H9 (cell line): Measurements from ENCODE around the gene RRBP1. TPM values are rescaled to one million over a fixed set of nuclear protein-coding genes. Genes with fewer than 3 reads are reported as not detected.

ENCODE experiments used
- DNase-seq: peaks from one replicate; pipeline ENCODE4 v3.0.0-alpha.2; 2017
- H2AFZ ChIP-seq: one replicate; pipeline ENCODE4 v1.6.1; 2013; ENCODE audit warnings: mild to moderate bottlenecking, low read length, control low read depth, moderate library complexity
- H2AK5ac ChIP-seq: 2 replicates; pipeline ENCODE4 v1.6.1; 2013; ENCODE audit warnings: low read length, control low read depth, mixed read lengths; ENCODE audit not compliant: insufficient read length
- H2BK120ac ChIP-seq: one replicate; pipeline ENCODE4 v1.6.1; 2013; ENCODE audit warnings: low read depth, mild to moderate bottlenecking, low read length, control low read depth, inconsistent platforms; ENCODE audit not compliant: poor library complexity, severe bottlenecking
- H2BK12ac ChIP-seq: 2 replicates; pipeline ENCODE4 v1.6.1; 2013; ENCODE audit warnings: low read length, control low read depth, mixed read lengths, low read depth; ENCODE audit not compliant: insufficient read length
- H2BK15ac ChIP-seq: 2 replicates; pipeline ENCODE4 v1.6.1; 2013; ENCODE audit warnings: low read depth, low read length, control low read depth
- H2BK20ac ChIP-seq: one replicate; pipeline ENCODE4 v1.6.1; 2013; ENCODE audit warnings: low read depth, mild to moderate bottlenecking, low read length, control low read depth, inconsistent platforms; ENCODE audit not compliant: poor library complexity, severe bottlenecking
- H2BK5ac ChIP-seq: 2 replicates; pipeline ENCODE4 v1.6.1; 2013; ENCODE audit warnings: low read length, control low read depth, mixed read lengths; ENCODE audit not compliant: insufficient read length
- H3K14ac ChIP-seq: 2 replicates; pipeline ENCODE4 v1.6.1; 2013; ENCODE audit warnings: low read length, control low read depth; ENCODE audit not compliant: insufficient read depth
- H3K18ac ChIP-seq: 2 replicates; pipeline ENCODE4 v1.6.1; 2013; ENCODE audit warnings: low read depth, mild to moderate bottlenecking, mixed read lengths, low read length, control low read depth; ENCODE audit not compliant: insufficient read length
- H3K23ac ChIP-seq: 2 replicates; pipeline ENCODE4 v1.6.1; 2013; ENCODE audit warnings: low read length, control low read depth, mixed read lengths, low read depth; ENCODE audit not compliant: insufficient read length
- H3K23me2 ChIP-seq: 2 replicates; pipeline ENCODE4 v1.6.1; 2013; ENCODE audit warnings: low read depth, mild to moderate bottlenecking, mixed read lengths, low read length, control low read depth; ENCODE audit not compliant: insufficient read length, poor library complexity, severe bottlenecking
- H3K27ac ChIP-seq: 2 replicates; pipeline ENCODE4 v1.5.1; 2013; ENCODE audit warnings: low read length, control low read depth, mixed read lengths, low read depth; ENCODE audit not compliant: insufficient read length
- H3K27me3 ChIP-seq: 2 replicates; pipeline ENCODE4 v1.6.1; 2013; ENCODE audit warnings: low read length, control low read depth, inconsistent platforms; ENCODE audit not compliant: insufficient read depth
- H3K4ac ChIP-seq: 2 replicates; pipeline ENCODE4 v1.6.1; 2013; ENCODE audit warnings: low read depth, mild to moderate bottlenecking, control low read depth, inconsistent platforms, low read length, moderate library complexity
- H3K4me1 ChIP-seq: 2 replicates; pipeline ENCODE4 v1.6.1; 2013; ENCODE audit warnings: low read length, control low read depth, inconsistent platforms; ENCODE audit not compliant: insufficient read depth
- H3K4me2 ChIP-seq: 2 replicates; pipeline ENCODE4 v1.6.1; 2013; ENCODE audit warnings: low read length, control low read depth, mixed read lengths; ENCODE audit not compliant: insufficient read length, insufficient read depth
- H3K56ac ChIP-seq: 2 replicates; pipeline ENCODE4 v1.6.1; 2013; ENCODE audit warnings: low read depth, mild to moderate bottlenecking, mixed read lengths, low read length, control low read depth; ENCODE audit not compliant: insufficient read length
- H3K79me1 ChIP-seq: 2 replicates; pipeline ENCODE4 v1.6.1; 2013; ENCODE audit warnings: low read depth, mild to moderate bottlenecking, moderate library complexity, low read length, control low read depth, inconsistent platforms; ENCODE audit not compliant: insufficient read depth, poor library complexity, severe bottlenecking
- H3K79me2 ChIP-seq: 2 replicates; pipeline ENCODE4 v1.6.1; 2013; ENCODE audit warnings: low read length, control low read depth, inconsistent platforms; ENCODE audit not compliant: insufficient read depth
- H3K9ac ChIP-seq: 2 replicates; pipeline ENCODE4 v1.6.1; 2013; ENCODE audit warnings: low read length, control low read depth, mixed read lengths; ENCODE audit not compliant: insufficient read length; ENCODE audit errors: extremely low read depth
- H3K9me3 ChIP-seq: one replicate; pipeline ENCODE4 v1.6.1; 2013; ENCODE audit warnings: low read depth, low read length, inconsistent platforms; ENCODE audit not compliant: control insufficient read depth
- H3T11ph ChIP-seq: one replicate; pipeline ENCODE4 v1.6.1; 2013; ENCODE audit warnings: mild to moderate bottlenecking, low read length, control low read depth, inconsistent platforms
- H4K20me1 ChIP-seq: one replicate; pipeline ENCODE4 v1.6.1; 2013; ENCODE audit not compliant: control insufficient read depth, insufficient read length, insufficient read depth
- H4K5ac ChIP-seq: 2 replicates; pipeline ENCODE4 v1.6.1; 2013; ENCODE audit warnings: low read depth, mild to moderate bottlenecking, mixed read lengths, low read length, control low read depth; ENCODE audit not compliant: insufficient read length
- H4K8ac ChIP-seq: replicated peaks from 2 replicates; pipeline ENCODE4 v1.6.1; 2013; ENCODE audit warnings: low read length, control low read depth, mixed read lengths, low read depth; ENCODE audit not compliant: insufficient read length
- H4K91ac ChIP-seq: 2 replicates; pipeline ENCODE4 v1.6.1; 2013; ENCODE audit warnings: low read depth, mild to moderate bottlenecking, moderate library complexity, mixed read lengths, low read length, control low read depth; ENCODE audit not compliant: insufficient read length
- H3K27ac Mint-ChIP-seq, 3 experiments: 2 replicates in 2 of 3; 3 replicates in 1 of 3; pipeline ENCODE4 v1.8.0; 2020 to 2021; ENCODE audit warnings: mixed read lengths in 3 of 3, mild to moderate bottlenecking in 1 of 3, moderate library complexity in 1 of 3
- H3K27me3 Mint-ChIP-seq: 2 replicates; pipeline ENCODE4 v1.8.0; 2021; ENCODE audit warnings: low read depth, mild to moderate bottlenecking, moderate library complexity, mixed read lengths
- H3K36me3 Mint-ChIP-seq, 3 experiments: 2 replicates in 2 of 3; 3 replicates in 1 of 3; pipeline ENCODE4 v1.8.0; 2020 to 2021; ENCODE audit warnings: low read depth in 3 of 3, mixed read lengths in 3 of 3; ENCODE audit not compliant: insufficient read depth in 1 of 3
- H3K4me1 Mint-ChIP-seq, 2 experiments: 2 replicates each; pipeline ENCODE4 v1.8.0; 2020; ENCODE audit warnings: mixed read lengths in 2 of 2
- H3K4me3 Mint-ChIP-seq, 2 experiments: 2 replicates in 1 of 2; 3 replicates in 1 of 2; pipeline ENCODE4 v1.8.0; 2020 to 2021; ENCODE audit warnings: mild to moderate bottlenecking in 2 of 2, mixed read lengths in 2 of 2, moderate library complexity in 1 of 2
- H3K9me3 Mint-ChIP-seq, 2 experiments: 2 replicates in 1 of 2; 3 replicates in 1 of 2; pipeline ENCODE4 v1.8.0; 2020; ENCODE audit warnings: mild to moderate bottlenecking in 2 of 2, mixed read lengths in 2 of 2, moderate library complexity in 1 of 2
- CTCF ChIP-seq: fragments of 200-600 bp; sonication (generic); conservative IDR thresholded peaks from 3 replicates; pipeline ENCODE4 v1.8.0; 2021; ENCODE audit warnings: antibody characterized with exemption, mild to moderate bottlenecking
- WGBS: extraction: QIAGEN DNeasy Blood & Tissue Kit; methylation state at CpG from one replicate; pipeline ENCODE4 v1.1.7; 2013; ENCODE audit warnings: missing lambda C conversion rate, low lambda C conversion rate, mixed read lengths; ENCODE audit not compliant: insufficient read length; ENCODE audit errors: extremely low coverage; 5-methylcytosine and 5-hydroxymethylcytosine counted together
- total RNA-seq: library from RNA; stranded (reverse); gene quantifications from 2 replicates; pipeline ENCODE4 v1.2.1, GENCODE V29; 2021

The RRBP1 gene
- total RNA-seq, 1 experiment from 2014 or later: 97.8 TPM

- Histone ChIP-seq H3K9me3 (no peaks in the 10 kb centered on the region), H3K9ac (no peak overlapping the region), H3T11ph (no peak overlapping the region), H2BK5ac (no peak overlapping the region), H3K56ac (no peak overlapping the region), H2BK12ac (no peak overlapping the region), H3K79me1 (no peaks in the 10 kb centered on the region), H2AK5ac (no peak overlapping the region), H2AFZ (no peak overlapping the region), H3K27ac (no peak overlapping the region), H2BK120ac (no peak overlapping the region), H3K4me1 (peaks cover 8% of the 10 kb centered on the region; the same call in 1 of the 2 replicates), H3K27me3 (no peaks in the 10 kb centered on the region), H3K23ac (no peak overlapping the region), H4K91ac (no peak overlapping the region), H2BK15ac (no peak overlapping the region), H2BK20ac (no peak overlapping the region), H3K18ac (no peak overlapping the region), H4K8ac (no peak overlapping the region), H3K14ac (no peak overlapping the region), H3K4me2 (no peak overlapping the region), H3K4ac (no peak overlapping the region), H3K23me2 (no peaks in the 10 kb centered on the region), H4K20me1 (no peaks in the 10 kb centered on the region), H3K79me2 (no peaks in the 10 kb centered on the region), H4K5ac (no peak overlapping the region)
- Mint-ChIP-seq H3K9me3 (peaks cover 0 to 5% of the 10 kb centered on the region in 2 experiments; a peak in 1 of 5 replicates), H3K36me3 (peaks cover 0 to 2% (median 0%) of the 10 kb centered on the region in 3 experiments; a peak in 2 of 7 replicates), H3K4me1 (peaks cover 10% of the 10 kb centered on the region in 2 experiments), H3K4me3 (no peak overlapping the region), H3K27me3 (peaks cover 16% of the 10 kb centered on the region), H3K27ac (no peak overlapping the region)
- no CpG with 5 or more reads among the region's 1 CpG for WGBS
- no peak for TF ChIP-seq CTCF
- DNase-seq: no peak
These were observed 15.1 kb upstream of the RRBP1 start for GRCh38 chr20:17697171-17697570.
